ENCODE measurements around the gene GP9.

The GP9 gene

GRCh38 chr3:129057249-129057648, 3.3 kb upstream of the GP9 start:
- peaks cover 18% of the 10 kb centered on the region; the same call in 1 of the 2 replicates for H3K27me3 ChIP-seq (ENCODE audit: low read depth, low read length)
- no peaks in the 10 kb centered on the region for H3K79me2 ChIP-seq (ENCODE audit: low read length)
- TF ChIP-seq EZH2phosphoT487 (IDR thresholded peaks at IDR 0.05; ENCODE audit: low read depth): no peak
- no peak for TF ChIP-seq CTCF (IDR thresholded peaks at IDR 0.05; ENCODE audit: low read depth, low read length)
- no peak overlapping the region for H3K4me2 ChIP-seq (ENCODE audit: low read length)
- H2AFZ ChIP-seq (ENCODE audit: low read depth, low read length): no peak overlapping the region
- no peak overlapping the region for H3K27ac ChIP-seq (ENCODE audit: low read length)
- no peak overlapping the region for H3K9ac ChIP-seq (ENCODE audit: low read length)
- no peak overlapping the region for H3K4me3 ChIP-seq (ENCODE audit: low read length)
- H3K36me3 ChIP-seq (replicated peaks; ENCODE audit: low read depth, low read length): no peaks in the 10 kb centered on the region
- H4K20me1 ChIP-seq (ENCODE audit: insufficient read depth, low read length): no peaks in the 10 kb centered on the region
- H3K4me1 ChIP-seq (ENCODE audit: low read length): no peaks in the 10 kb centered on the region; the same call in 1 of the 2 replicates
- no peaks in the 10 kb centered on the region for H3K9me3 ChIP-seq (ENCODE audit: insufficient read depth, low read length)

DNA sequence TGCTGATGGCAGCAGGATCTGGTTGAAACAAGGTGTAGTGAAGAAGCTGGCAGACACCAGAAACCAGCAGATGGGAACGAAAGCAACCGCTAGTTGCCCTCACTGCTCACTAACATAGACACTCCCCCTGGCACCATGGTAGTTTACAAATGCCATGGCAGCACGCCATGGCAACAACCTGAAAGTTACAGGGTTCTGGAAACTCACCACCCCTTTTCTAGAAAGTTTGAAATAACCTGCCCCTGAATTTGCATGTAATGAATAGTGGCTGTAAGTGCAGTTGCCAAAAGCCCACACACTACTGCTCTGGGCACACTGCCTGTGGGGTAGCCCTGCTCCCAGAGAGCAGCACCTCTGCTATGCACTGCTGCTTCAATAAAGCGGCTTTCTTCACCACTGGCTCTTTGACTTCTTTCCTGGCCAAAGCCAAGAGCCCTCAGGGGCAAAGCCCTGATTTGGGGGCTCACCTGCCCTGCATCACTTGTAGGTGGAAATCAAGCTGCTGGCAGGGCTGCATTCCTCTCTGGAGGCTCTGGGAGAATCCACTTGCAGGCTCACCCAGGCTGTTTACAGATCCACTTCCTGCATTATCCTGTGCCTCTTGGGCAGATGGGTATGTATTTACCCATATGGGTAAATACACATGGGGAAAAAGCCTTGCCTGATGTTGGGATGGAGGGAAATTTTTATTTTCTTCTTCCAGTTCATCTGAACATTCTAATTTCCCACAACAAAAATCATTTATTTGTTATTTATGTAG, 2.0 kb upstream of the GP9 start:
- H3K4me3 ChIP-seq (ENCODE audit: low read length): no peak overlapping the region
- H3K36me3 ChIP-seq (replicated peaks; ENCODE audit: low read depth, low read length): no peaks in the 10 kb centered on the region
- H3K27ac ChIP-seq (ENCODE audit: low read length): no peak overlapping the region
- H3K4me2 ChIP-seq (ENCODE audit: low read length): no peak overlapping the region
- TF ChIP-seq CTCF (IDR thresholded peaks at IDR 0.05; ENCODE audit: low read depth, low read length): no peak
- TF ChIP-seq EZH2phosphoT487 (IDR thresholded peaks at IDR 0.05; ENCODE audit: low read depth): no peak
- no peaks in the 10 kb centered on the region for H4K20me1 ChIP-seq (ENCODE audit: insufficient read depth, low read length)
- H3K79me2 ChIP-seq (ENCODE audit: low read length): no peaks in the 10 kb centered on the region
- no peak overlapping the region for H3K9ac ChIP-seq (ENCODE audit: low read length)
- H3K9me3 ChIP-seq (ENCODE audit: insufficient read depth, low read length): no peaks in the 10 kb centered on the region
- H3K27me3 ChIP-seq (ENCODE audit: low read depth, low read length): peaks cover 18% of the 10 kb centered on the region; the same call in 1 of the 2 replicates
- H2AFZ ChIP-seq (ENCODE audit: low read depth, low read length): no peak overlapping the region
- H3K4me1 ChIP-seq (ENCODE audit: low read length): no peaks in the 10 kb centered on the region

DNA sequence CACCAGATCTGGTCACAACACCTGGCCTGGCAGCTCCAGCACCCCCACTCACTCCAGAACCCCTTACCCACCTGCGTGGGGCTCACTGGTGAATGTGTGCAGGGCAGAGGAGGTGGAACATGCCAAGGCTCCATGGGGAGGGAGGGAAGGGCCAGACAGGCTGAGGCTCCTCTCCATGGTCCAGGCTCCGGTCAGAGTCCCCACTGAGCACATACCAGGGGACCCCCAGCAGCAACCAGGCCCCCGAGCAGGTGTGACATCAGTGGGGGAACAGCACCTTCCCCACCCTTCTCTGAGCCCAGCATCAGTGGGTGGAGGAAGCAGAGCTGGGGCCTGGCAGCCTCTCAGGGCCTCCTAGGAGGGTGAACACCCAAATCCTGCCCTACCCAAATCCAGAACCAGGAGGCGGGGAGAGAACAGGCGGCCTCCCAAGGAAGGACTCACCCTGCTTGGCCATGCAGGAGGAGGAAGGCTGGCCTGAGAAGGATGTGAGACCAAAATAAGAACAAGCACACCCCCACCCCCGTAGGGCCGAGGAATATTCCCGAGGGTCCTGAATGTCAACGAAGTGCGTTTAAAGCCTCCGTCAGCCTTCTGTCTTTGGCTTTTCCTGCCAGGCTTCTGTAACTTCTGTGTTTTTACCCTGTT, 1.1 kb upstream of the GP9 start:
- Histone ChIP-seq H3K9me3 (ENCODE audit: insufficient read depth, low read length) (no peaks in the 10 kb centered on the region), H2AFZ (ENCODE audit: low read depth, low read length) (no peak overlapping the region), H3K4me3 (ENCODE audit: low read length) (no peak overlapping the region), H3K27ac (ENCODE audit: low read length) (no peak overlapping the region), H3K9ac (ENCODE audit: low read length) (no peak overlapping the region), H3K79me2 (ENCODE audit: low read length) (no peaks in the 10 kb centered on the region), H4K20me1 (ENCODE audit: insufficient read depth, low read length) (no peaks in the 10 kb centered on the region), H3K4me2 (ENCODE audit: low read length) (no peak overlapping the region), H3K4me1 (ENCODE audit: low read length) (no peaks in the 10 kb centered on the region), H3K27me3 (ENCODE audit: low read depth, low read length) (peaks cover 18% of the 10 kb centered on the region; the same call in 1 of the 2 replicates), H3K36me3 (replicated peaks; ENCODE audit: low read depth, low read length) (no peaks in the 10 kb centered on the region)
- no peak for TF ChIP-seq CTCF (IDR thresholded peaks at IDR 0.05; ENCODE audit: low read depth, low read length)
- TF ChIP-seq EZH2phosphoT487 (IDR thresholded peaks at IDR 0.05; ENCODE audit: low read depth): no peak

Data from OCI-LY3 (cell line).